HG02759 (cell line): ENCODE data around the gene MYL4.
A peak's percentile ranks its signal among the peaks of the same experiment; 100 is the strongest.
"Not testable (repeated sequence)": the region's sequence is repeated elsewhere in the genome, so short reads cannot be mapped to it uniquely, and the experiment has no call there.

Experiments
- ATAC-seq: cut with Tn5 transposase; IDR thresholded peaks from one replicate; pipeline ENCODE4 v1.9.1; 2021; ENCODE audit warnings: mild to moderate bottlenecking, moderate library complexity; ENCODE audit not compliant: unreplicated experiment

MYL4 gene

DNA sequence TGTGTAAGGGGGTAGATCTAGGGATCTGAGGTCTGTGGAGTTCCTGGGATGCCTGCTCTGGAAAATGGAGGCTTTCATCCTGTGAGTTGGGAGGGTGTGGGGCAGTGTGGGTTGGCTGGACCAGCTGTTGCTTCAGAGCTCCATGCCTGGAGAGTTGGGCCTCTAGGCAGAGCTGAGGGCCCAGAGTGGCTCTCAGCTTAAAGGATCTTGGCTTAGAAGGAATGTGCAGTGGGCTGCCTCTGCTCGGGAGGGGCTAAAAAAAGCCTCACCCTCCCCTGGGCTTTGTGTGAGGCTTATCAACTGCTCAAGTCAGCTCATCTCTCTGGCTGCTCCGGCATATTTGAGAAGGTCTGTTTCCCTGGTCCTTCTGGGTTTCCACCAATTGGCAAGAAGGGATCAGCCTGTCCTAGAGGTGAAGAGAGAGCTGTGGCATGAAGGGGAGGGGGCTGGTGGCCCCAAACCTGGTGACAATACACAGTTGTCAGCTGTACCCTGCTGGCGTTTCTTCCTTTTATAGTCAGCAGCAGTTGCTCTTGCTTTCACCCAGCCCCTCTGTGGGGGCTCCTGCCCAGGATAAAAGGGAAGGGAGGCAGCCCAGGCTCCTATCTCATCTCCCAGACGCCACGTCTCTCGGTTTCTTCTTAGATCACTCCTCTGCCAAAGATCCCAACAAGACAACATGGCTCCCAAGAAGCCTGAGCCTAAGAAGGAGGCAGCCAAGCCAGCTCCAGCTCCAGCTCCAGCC is at the start of gene MYL4:
Gene MYL4, plus strand, starts transcription at position 605 of the 745 bp plus-strand sequence. Its CDS starts 75 bp downstream, at position 680.
- ATAC-seq = no peak

DNA sequence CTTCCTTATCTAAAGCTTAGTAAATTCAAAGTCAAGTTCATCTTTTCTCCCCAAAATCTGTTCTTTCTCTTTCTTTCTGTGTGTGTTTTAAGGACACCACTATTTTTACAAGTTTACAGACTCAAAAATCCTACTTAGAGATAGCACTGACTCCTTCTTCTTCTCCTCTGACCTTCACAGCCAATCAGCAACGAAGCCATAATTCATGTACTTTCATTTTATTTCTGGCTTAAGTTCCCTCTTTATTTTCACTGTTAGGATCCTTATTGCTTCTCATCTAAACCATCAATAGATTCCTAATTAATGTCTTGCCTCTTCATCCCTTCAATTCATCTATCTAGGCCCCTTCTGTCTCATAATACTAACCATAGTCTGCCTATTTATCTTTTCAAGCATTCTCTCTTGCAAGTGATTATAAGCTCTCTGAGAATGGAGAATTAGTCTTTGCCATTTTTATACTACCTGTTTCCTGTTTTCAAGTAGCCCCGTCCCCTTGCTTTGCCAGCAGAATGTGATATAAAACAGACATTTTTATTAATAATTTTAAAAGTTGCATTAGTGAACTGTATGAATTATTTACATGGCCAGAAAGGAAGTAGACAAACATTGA is 47.0 kb upstream of the MYL4 start:
- ATAC-seq = no peak

DNA sequence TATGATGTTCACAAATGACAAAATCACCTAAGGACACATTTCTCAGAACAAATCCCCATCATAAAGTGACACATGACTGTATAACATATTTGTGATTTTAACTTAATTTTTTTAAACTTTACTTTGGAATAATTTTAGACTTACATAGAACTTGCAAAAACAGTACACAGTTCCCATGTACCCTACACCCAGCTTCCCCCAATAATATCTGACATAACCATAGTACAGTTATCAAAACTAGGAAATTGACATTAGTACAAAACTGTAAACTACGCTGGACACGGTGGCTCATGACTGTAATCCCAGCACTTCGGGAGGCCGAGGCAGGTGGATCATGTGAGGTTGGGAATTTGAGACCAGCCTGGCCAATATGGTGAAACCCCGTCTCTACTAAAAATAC is 44.9 kb upstream of the MYL4 start:
- ATAC-seq = no peak

DNA sequence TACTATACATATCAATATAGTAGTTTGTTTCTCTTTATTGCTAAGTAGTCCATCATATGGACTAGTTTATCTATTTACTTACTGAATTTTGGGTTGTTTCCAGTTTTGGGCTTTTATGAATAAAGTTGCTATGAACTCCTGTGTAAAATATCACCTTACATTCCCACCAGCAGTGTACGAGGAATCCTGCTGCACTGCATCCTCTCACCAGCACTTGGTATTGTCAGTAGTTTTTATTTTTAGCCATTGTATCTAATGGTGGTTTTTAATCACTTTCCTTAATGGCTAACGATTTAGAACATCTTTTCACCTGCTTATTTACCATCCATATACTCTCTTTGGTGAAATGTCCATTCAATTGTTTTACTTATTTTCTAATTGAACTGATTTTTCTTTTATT is 44.0 kb upstream of the MYL4 start:
- no peak for ATAC-seq

DNA sequence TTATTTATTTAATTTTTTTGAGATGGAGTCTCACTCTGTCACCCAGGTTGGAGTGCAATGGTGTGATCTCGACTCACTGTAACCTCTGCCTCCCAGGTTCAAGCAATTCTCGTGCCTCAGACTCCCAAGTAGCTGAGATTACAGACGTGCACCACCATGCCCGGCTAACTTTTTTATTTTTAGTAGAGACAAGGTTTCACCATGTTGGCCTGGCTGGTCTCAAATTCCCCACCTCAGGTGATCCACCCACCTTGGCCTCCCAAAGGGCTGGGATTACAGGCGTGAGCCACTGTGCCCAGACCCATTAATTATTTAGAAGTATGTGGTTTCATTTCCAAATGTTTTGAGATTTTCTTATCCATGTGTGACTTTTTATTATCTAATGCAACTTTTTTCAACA is 42.3 kb upstream of the MYL4 start:
- ATAC-seq = not testable (repeated sequence)

DNA sequence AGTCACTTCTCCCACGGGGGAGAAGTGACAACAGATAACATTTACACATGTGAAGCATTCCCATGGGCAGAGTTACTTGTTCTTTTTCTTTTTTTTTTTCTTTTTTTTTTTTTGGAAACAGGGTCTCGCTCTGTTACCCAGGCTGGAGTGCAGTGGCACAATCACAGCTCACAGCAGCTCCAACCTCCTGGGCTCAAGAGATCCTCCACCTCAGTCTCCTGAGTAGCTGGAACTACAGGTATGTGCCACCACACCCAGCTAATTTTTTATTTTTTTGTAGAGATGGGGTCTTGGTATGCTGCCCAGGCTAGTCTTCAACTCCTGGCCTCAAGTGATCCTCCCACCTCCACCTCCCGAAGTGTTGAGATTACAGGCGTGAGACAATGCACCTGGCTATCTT is 40.3 kb upstream of the MYL4 start:
- not testable (repeated sequence) for ATAC-seq

DNA sequence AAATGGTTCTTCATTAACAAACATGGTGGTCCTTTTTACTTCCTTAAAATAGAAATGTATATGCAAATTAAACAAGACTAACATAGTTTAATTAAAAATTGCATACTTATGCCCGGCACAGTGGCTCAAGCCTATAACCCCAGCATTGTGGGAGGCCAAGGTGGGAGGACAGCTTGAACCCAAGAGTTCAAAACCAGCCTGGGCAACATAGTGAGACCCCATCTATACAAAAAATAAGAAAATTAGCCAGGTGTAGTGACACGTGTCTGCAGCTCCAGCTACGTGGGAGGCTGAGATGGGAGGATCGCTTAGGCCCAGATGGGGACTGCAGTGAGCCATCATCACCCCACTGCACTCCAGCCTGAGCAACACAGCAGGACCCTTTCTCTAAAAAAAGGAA is 38.4 kb upstream of the MYL4 start:
- ATAC-seq = no peak

DNA sequence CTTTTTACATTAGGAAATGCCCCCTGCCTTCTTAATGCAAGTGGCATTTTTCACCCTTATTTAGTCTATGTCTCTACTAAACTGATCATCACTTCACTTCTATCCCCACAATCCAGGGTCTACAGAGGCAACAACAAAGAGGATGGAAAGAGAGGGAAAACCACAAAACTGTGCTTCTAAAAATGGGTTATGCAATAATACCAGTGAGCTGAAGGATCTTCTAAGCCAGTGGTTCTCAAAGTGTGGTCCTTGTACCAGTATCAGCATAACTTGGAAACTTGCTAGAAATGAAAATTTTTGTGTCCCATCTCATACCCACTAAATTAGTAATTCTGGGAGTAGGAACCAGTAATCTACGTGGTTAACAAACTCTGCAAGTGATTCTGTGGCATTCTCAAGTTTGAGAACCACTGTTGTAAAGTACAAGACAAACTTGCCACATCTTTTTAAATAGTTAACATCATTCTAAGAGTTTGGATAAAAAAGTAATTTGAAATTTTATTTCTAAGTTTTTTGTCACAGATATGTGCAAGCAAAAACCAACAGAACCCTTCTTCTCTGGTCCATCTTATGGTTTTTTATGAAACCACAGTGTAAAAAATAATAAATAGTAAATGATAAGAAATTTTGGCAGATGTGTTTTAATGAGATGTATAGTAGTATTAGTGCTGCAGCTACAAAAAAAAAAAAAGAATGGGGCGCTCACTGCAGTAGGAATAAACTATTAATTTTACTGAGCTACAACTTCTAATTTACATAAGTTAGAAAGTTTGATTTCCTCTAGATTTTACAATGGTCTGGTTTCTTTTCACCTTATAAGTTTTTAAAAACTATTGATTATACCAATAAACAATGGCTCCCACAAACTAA is 36.2 kb upstream of the MYL4 start:
- no peak for ATAC-seq

DNA sequence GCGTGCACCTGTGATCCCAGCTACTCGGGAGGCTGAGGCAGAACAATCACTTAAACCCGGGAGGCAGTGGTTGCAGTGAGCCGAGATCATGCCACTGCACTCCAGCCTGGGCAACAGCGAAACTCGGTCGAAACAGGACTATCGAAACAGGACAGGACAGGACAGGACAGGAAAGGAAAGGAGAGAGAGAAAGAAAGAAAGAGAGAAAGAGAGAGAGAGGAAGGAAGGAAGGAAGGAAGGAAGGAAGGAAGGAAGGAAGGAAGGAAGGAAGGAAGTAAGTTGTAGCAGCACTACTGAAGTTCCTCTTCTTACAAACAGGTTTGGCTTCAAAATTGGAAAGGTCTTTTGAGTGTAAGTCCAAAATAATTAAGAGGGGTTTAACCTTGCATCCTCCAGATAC is 34.3 kb upstream of the MYL4 start:
- ATAC-seq = not testable (repeated sequence)

DNA sequence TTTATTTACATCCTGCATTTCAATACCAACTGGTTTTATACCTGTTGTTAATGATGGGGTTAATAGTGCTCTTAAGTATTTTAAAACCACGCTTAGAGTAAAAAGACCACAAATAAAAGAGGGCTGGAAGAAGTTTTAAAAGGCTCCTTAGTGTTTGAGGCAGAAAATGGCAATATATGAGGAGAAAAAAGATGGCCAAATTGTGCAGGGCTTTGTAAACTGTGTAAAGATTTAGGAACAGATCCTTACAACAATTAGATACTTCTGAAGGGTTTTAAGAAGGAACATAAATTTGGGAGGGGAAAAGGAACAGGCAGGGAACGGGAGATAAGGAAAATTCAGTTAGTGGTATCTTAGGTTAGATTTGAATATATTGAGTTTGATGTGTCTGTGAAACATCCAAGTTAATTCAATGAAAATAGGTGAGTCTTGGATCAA is 32.7 kb upstream of the MYL4 start:
- ATAC-seq = no peak

DNA sequence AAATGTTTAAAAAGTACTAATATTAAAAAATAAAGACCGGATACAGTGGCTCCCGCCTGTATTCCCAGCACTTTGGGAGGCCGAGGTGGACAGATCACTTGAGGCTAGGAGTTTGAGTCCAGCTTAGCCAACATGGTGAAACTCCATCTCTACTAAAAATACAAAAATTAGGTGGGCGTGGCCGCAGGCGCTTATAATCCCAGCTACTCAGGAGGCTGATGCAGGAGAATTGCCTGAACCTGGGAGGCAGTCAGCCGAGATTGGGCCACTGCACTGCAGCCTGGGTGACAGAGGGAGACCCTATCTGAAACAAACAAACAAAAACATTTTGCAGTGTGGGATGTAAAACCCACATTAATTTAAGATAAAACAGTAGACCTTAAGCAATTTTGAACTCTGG is 31.9 kb upstream of the MYL4 start:
- ATAC-seq = no peak

DNA sequence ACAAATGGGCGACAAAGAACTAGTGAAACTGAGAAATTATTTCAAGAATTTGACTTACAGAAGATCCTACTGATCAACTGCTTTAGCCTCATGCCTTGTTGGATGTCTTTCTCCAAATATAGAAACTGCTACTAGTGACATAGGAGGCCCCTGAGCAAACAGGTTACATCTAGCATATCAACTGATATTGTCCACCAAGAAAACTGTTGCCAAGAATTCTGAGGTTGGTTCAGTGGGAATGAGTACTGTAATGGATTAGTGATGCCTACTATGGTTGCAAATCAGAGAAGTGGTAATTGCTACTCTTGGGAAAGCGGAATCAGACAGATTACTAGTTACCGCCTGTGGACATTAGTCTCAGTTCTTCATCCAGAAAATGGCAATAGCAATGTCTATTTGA is 30.0 kb upstream of the MYL4 start:
- ATAC-seq = no peak

DNA sequence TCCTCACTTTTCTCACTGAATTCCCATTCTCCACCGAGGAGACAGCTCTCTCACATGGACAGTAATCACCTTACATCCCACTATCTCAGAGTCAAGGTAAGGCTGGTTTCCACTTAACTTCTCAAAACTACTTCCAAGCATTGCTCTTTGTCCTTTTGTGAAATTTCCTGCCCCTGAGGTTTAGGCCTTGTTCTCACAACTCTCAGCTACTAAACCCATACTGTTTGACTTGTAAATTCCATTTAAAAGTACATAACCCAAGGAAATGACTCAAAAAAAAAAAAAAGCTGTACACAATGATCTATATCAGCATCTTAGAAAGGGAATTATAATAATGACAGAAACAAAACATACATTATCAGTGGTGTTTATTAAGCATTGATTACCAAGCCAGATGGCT is 28.8 kb upstream of the MYL4 start:
- ATAC-seq = no peak

DNA sequence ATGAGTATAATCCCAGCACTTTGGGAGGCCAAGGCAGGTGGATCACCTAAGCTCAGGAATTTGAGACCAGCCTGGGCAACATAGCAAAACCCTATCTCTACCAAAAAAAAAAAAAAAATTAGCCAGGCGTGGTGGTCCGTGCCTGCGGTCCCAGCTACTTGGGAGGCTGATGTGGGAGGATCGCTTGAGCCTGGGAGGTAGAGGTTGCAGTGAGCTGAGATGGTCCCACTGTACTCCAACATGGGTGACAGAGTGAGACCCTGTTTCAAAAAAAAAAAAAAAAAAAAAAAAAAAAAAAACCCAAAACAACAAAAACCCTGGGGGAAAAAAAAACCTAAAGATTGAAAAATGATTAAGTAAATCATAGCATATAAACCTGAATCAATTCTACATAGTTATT is 28.2 kb upstream of the MYL4 start:
- ATAC-seq = not testable (repeated sequence)

DNA sequence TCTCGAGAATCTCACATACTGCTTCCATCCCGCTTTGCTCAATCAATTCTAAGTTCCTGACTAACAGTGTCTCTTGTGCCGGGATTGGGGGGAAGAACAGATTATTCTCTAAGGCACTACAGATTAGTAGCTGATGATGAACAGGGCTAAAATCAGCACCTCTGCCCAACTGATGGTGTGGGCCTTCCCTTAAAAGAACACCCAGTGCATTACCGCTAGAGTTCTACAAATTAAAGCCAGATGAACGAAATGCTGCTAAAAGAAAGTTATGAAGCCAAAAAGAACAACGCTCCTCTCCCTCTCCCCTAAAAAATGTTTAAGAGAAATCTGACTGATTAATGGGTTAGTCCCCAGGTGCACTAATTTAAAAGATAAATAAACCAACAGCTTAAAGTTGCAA is 24.5 kb upstream of the MYL4 start:
- ATAC-seq = no peak

DNA sequence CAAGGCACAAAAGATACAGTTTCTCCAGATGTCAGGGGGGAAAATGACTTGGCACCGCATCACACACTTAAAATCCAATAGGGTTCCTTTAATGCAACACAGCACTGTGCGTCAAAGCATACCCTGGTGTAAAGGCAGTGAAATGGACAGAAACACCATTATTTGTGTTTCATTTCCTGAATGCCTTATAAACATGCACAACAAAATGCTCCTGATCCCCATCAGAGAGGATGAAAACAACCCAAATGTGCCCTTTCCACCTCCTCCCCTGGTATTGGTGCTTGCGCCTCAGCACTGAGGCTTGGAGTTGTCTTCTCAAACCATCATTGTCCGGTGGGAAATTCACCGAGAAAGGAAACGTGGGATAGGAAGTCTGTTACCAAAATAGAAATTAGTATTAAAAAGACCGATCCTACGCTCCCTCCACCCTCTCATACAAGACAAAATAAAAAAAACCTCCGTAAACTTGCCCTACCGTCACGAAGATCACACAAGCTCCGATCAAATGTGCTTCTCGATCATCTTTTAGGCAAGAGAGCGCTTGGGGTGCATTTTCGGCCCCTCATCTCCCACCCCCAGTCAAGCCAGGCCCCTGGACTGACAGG is 20.8 kb upstream of the MYL4 start:
- ATAC-seq = no peak

DNA sequence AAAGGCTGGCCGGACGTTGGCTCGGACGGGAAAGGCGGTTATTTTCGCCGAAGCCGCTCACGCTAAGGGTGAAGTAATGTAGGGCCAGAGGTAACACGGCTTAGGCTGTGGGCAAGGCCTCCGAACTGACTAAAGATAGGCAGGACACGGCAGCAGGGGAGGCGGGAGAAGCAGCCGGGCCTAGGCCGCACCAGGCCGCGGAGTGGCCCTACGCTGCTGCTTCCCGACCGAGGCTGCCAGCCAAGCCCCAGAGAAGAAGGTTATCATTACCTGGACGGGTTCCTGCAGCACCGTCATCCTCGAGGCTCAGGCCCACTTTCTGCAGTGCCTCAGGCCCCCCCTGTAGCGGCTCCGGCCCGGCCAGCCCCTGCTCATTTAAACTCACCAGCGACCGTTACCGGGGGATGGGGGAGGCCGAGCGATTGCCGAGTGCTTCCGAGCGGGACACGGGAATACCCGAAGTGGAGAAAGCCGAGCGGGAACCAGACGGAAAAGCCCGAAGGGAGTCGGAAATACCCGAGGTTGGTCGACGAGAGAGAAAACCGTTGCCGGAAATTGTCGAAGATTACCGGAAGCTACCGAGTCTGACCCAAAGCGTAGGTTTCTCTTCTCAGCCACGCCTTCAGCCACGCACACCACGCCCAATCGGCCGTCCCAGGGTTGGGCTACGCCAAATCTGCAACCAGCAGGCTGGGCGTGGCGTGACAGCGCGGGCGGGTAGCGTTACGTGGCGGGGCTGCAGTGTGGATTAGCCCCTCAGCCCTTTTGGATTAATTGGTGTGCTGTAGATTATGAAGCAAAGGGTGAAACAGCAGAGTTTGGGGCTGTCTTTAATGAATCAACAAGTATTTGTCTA is 20.0 kb upstream of the MYL4 start, which contains the start of gene CDC27:
Gene CDC27, minus strand, starts transcription at position 420 of the 856 bp plus-strand sequence. Its CDS starts 123 bp downstream, at position 297.
- ATAC-seq = peak; percentile 92

DNA sequence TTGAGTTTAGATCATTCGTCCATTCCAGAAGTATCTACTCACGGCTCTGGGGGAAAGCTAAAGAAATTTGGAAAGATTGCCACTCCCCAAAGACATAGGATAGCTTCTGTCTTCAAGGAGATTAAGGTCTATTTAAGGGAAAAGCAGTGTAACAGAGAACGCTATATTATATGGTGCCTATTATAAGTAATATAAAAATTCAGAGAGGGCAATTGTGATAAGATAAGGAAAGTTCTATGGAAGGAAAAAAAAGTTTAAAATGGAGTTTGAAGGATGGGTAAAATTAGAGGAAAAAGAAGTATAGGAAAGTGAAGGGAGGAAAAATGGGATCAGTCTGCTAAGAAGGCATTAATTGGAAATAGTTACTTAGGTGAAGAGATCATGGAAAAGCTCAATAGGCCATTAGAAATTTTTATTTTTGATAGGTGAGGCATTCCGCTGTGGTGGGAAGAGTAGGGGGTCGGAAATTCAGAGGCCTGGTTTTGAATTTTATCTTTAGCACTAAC is 19.4 kb upstream of the MYL4 start:
- ATAC-seq = no peak

DNA sequence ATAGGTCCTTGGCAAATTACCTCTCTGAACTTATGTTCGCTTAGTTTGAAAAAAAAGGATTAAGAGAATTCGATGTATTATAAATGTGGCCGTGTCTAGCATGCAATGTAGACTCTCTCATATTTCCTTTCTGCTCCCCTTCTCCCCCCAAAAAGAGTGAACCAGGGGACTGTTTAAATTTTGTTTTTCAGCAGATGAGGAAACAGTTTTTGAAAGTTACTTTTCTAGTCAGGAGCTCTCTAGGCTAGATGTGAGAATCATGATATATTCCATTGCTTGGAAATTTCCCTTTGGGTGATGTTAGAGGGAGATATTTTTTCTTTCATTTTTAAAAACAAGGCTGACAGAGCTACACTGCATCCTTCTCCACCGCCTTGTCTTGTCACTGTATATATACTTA is 18.9 kb upstream of the MYL4 start:
- no peak for ATAC-seq

DNA sequence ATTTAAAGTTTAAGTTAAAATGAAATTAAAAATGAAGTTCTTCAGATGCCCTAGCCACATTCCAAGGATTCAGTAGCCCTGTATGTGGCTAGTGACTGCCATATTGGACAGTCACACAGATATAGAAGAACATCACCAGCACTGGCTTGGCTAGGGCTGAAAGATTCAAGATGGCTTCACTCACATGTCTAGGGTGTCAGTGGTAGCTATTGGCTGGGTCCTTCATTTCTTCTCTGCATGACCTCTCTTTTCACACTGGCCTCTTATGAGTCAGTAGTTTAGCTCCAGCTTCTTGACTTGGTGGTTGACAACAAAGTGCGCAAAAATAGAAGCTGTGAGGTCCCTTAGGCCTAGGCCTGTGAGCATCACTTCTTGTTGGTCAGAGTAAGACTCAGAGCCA is 18.4 kb upstream of the MYL4 start:
- no peak for ATAC-seq
